ENCODE results near the gene PDE4A.

DNA sequence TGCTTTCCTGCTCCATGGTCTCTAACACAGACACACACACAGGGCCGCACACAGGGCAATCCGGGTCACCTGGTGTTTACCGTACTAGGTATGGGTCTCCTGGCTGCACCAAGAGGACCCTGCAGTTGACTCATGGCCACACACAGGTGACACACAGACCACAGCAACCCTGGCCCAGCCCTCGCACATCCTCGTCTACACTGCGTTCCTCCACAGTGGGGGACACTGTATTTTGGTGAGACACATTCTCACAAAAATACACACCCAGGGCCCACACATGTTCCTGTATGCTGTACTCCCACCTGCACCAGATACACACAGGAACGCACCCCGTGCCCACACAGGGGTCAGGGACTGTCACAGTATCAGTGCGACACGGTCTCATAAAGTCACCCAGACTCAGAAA is 12.8 kb downstream of the PDE4A start:
- TF ChIP-seq CTCF (IDR thresholded peaks at IDR 0.05 in 4 of 5, conservative IDR thresholded peaks at IDR 0.05 in 1 of 5): no peak
- no peak for TF ChIP-seq POLR2A (IDR thresholded peaks at IDR 0.05)

Data from gastrocnemius medialis (tissue), 4 donors.